Peyer's patch (tissue), 4 donors: ENCODE measurements around the gene THRB. TPM values are rescaled to one million over a fixed set of nuclear protein-coding genes. Genes with fewer than 3 reads are reported as not detected.

Experiments
- DNase-seq, 3 donors: peaks; one replicate each; pipeline ENCODE4 v3.0.0-alpha.2; 2017 to 2019
- H3K27ac ChIP-seq, 4 donors: fragments of 200-600 bp; sonication (generic); one replicate each; pipeline ENCODE4 v1.5.1; 2016 to 2019
- H3K27me3 ChIP-seq, 2 donors: fragments of 200-600 bp; sonication (generic); one replicate each; pipeline ENCODE4 v1.5.1; 2019
- H3K36me3 ChIP-seq, 3 donors: fragments of 200-600 bp; sonication (generic); one replicate each; pipeline ENCODE4 v1.5.1; 2016 to 2019
- H3K4me1 ChIP-seq, 4 donors: fragments of 200-600 bp; sonication (generic); one replicate each; pipeline ENCODE4 v1.5.1; 2016 to 2019
- H3K4me3 ChIP-seq, 4 donors: fragments of 200-600 bp; sonication (generic); 1 replicate in 3 of 4; 2 replicates in 1 of 4; pipeline ENCODE4 v1.5.1; 2016 to 2019; ENCODE audit warnings: mild to moderate bottlenecking in 1 of 4
- H3K9me3 ChIP-seq, 4 donors: fragments of 200-600 bp; sonication (generic); one replicate each; pipeline ENCODE4 v1.5.1; 2016 to 2019; ENCODE audit warnings: mild to moderate bottlenecking in 1 of 4
- CTCF ChIP-seq, 6 experiments: fragments of 450-650 bp in 4 of 6; fragments of 200-600 bp in 2 of 6; sonication (generic) in 1 of 6; IDR thresholded peaks; one replicate each; pipeline ENCODE4 v1.5.1; 2017 to 2019; ENCODE audit warnings: antibody characterized with exemption in 6 of 6, mild to moderate bottlenecking in 3 of 6, moderate library complexity in 1 of 6
- POLR2A ChIP-seq, 2 donors: fragments of 450-650 bp; IDR thresholded peaks; one replicate each; pipeline ENCODE4 v1.5.1; 2017; ENCODE audit warnings: antibody characterized with exemption in 2 of 2, mild to moderate bottlenecking in 2 of 2, moderate library complexity in 2 of 2
- total RNA-seq, 4 donors: library from RNA; depleted of rRNA; stranded (reverse); fragments of >200 nt; gene quantifications; one replicate each; pipeline ENCODE4 v1.1.0, GENCODE V29; 2016

Gene THRB
- total RNA-seq, 4 donors from 2014 or later = 2.6 to 13.2 (median 8.4) TPM

GRCh38 chr3:24272875-24273274, 221.8 kb downstream of the THRB start:
- no peak overlapping the region for H3K27ac ChIP-seq
- no peaks in the 10 kb centered on the region for H3K36me3 ChIP-seq
- no peaks in the 10 kb centered on the region for H3K9me3 ChIP-seq
- TF ChIP-seq POLR2A (IDR thresholded peaks at IDR 0.05) = no peak
- no peak for TF ChIP-seq CTCF (IDR thresholded peaks at IDR 0.05)
- H3K4me3 ChIP-seq = no peak overlapping the region
- no peak for DNase-seq
- no peaks in the 10 kb centered on the region for H3K27me3 ChIP-seq
- no peaks in the 10 kb centered on the region for H3K4me1 ChIP-seq

GRCh38 chr3:24272408-24272807, 222.2 kb downstream of the THRB start:
- Histone ChIP-seq H3K9me3 (no peaks in the 10 kb centered on the region), H3K27ac (no peak overlapping the region)
- TF ChIP-seq CTCF (IDR thresholded peaks at IDR 0.05) = no peak
- no peak for TF ChIP-seq POLR2A (IDR thresholded peaks at IDR 0.05)

GRCh38 chr3:24271228-24271627, 223.4 kb downstream of the THRB start:
- H3K27ac ChIP-seq = no peak overlapping the region

More at GRCh38 chr3:24272408-24272807, 222.2 kb downstream of the THRB start:
- H3K4me3 ChIP-seq = no peak overlapping the region
- no peaks in the 10 kb centered on the region for H3K36me3 ChIP-seq
- DNase-seq = no peak
- H3K4me1 ChIP-seq = no peaks in the 10 kb centered on the region
- no peaks in the 10 kb centered on the region for H3K27me3 ChIP-seq

GRCh38 chr3:24270744-24271143, 223.9 kb downstream of the THRB start:
- H3K4me1 ChIP-seq = no peaks in the 10 kb centered on the region
- no peak overlapping the region for H3K27ac ChIP-seq
- no peaks in the 10 kb centered on the region for H3K36me3 ChIP-seq
- H3K9me3 ChIP-seq = no peaks in the 10 kb centered on the region
- no peak for DNase-seq
- no peak overlapping the region for H3K4me3 ChIP-seq
- no peaks in the 10 kb centered on the region for H3K27me3 ChIP-seq
- no peak for TF ChIP-seq POLR2A (IDR thresholded peaks at IDR 0.05)
- TF ChIP-seq CTCF (IDR thresholded peaks at IDR 0.05) = no peak

More at GRCh38 chr3:24271228-24271627, 223.4 kb downstream of the THRB start:
- Histone ChIP-seq H3K36me3 (no peaks in the 10 kb centered on the region), H3K4me3 (no peak overlapping the region), H3K9me3 (no peaks in the 10 kb centered on the region), H3K4me1 (no peaks in the 10 kb centered on the region), H3K27me3 (no peaks in the 10 kb centered on the region)
- DNase-seq = no peak
- TF ChIP-seq CTCF (IDR thresholded peaks at IDR 0.05) = no peak
- no peak for TF ChIP-seq POLR2A (IDR thresholded peaks at IDR 0.05)

- no peak for DNase-seq
- TF ChIP-seq POLR2A (IDR thresholded peaks at IDR 0.05) (no peak), CTCF (IDR thresholded peaks at IDR 0.05) (no peak)
- H3K27ac ChIP-seq = no peak overlapping the region
Observed at GRCh38 chr3:24270204-24270691, 224.4 kb downstream of the THRB start.

GRCh38 chr3:24264748-24265158, 229.9 kb downstream of the THRB start:
- Histone ChIP-seq H3K4me1 (no peaks in the 10 kb centered on the region), H3K9me3 (no peaks in the 10 kb centered on the region), H3K27me3 (no peaks in the 10 kb centered on the region), H3K36me3 (no peaks in the 10 kb centered on the region), H3K4me3 (no peak overlapping the region), H3K27ac (no peak overlapping the region)
- TF ChIP-seq CTCF (IDR thresholded peaks at IDR 0.05) (peak in 5 of 6 experiments; percentile 10 to 81 (median 78)), POLR2A (IDR thresholded peaks at IDR 0.05) (no peak)
- no peak for DNase-seq

More at GRCh38 chr3:24270204-24270691, 224.4 kb downstream of the THRB start:
- Histone ChIP-seq H3K36me3 (no peaks in the 10 kb centered on the region), H3K4me3 (no peak overlapping the region), H3K4me1 (no peaks in the 10 kb centered on the region), H3K9me3 (no peaks in the 10 kb centered on the region), H3K27me3 (no peaks in the 10 kb centered on the region)
